ENCODE measurements around the gene COL4A2. TPM values are rescaled to one million over a fixed set of nuclear protein-coding genes. Genes with fewer than 3 reads are reported as not detected.

The COL4A2 gene
- total RNA-seq, 1 donor from 2014 or later: 1,414 TPM

DNA sequence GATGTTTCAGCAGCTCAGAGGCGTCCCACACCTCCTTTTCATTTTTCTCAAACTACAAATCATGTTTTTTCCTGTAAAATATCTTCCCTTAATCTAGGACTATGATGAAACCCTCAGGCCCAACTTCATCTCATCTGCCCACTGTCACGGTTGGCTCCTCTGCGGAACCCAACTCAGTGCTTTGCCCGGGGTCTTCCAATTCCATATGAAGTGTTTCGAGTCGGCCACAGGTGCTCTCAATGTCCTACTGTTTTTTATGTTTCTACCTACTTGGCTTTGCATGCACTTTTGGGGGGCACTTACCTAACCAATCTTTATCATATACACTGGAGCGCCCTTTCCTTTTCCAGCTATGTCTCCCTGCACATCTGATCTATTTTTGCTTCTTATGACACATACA, 28.2 kb upstream of the COL4A2 start:
- no peaks in the 10 kb centered on the region for H3K9me3 Mint-ChIP-seq (ENCODE audit: unreplicated experiment)
- no peaks in the 10 kb centered on the region for H3K27me3 Mint-ChIP-seq (ENCODE audit: low read depth, unreplicated experiment)
- Histone ChIP-seq H3K9ac (ENCODE audit: low read length) (no peak overlapping the region), H3K4me1 (ENCODE audit: insufficient read depth, low read length) (peaks cover 12% of the 10 kb centered on the region), H3K27me3 (ENCODE audit: insufficient read depth, low read length) (no peaks in the 10 kb centered on the region), H3K79me2 (ENCODE audit: insufficient read depth, low read length) (peaks cover 100% of the 10 kb centered on the region), H3K27ac (ENCODE audit: low read depth, low read length) (no peak overlapping the region), H3K9me3 (ENCODE audit: insufficient read depth, low read depth, low read length) (no peaks in the 10 kb centered on the region), H4K20me1 (ENCODE audit: insufficient read depth, low read length) (peaks cover 100% of the 10 kb centered on the region), H3K4me2 (ENCODE audit: low read length) (no peak overlapping the region), H3K4me3 (ENCODE audit: insufficient read depth, low read depth, low read length) (no peak overlapping the region), H3K36me3 (ENCODE audit: insufficient read depth, low read length) (peaks cover 20% of the 10 kb centered on the region), H2AFZ (ENCODE audit: low read depth, low read length) (no peak overlapping the region)
- H3K4me1 Mint-ChIP-seq (ENCODE audit: low read depth, unreplicated experiment): peaks cover 60% of the 10 kb centered on the region
- no peak overlapping the region for H3K4me3 Mint-ChIP-seq (ENCODE audit: unreplicated experiment)
- no peak for DNase-seq (ENCODE audit: low read depth)
- H3K27ac Mint-ChIP-seq (ENCODE audit: unreplicated experiment): no peak overlapping the region
- no peak for FAIRE-seq
- TF ChIP-seq, protein P1, sequence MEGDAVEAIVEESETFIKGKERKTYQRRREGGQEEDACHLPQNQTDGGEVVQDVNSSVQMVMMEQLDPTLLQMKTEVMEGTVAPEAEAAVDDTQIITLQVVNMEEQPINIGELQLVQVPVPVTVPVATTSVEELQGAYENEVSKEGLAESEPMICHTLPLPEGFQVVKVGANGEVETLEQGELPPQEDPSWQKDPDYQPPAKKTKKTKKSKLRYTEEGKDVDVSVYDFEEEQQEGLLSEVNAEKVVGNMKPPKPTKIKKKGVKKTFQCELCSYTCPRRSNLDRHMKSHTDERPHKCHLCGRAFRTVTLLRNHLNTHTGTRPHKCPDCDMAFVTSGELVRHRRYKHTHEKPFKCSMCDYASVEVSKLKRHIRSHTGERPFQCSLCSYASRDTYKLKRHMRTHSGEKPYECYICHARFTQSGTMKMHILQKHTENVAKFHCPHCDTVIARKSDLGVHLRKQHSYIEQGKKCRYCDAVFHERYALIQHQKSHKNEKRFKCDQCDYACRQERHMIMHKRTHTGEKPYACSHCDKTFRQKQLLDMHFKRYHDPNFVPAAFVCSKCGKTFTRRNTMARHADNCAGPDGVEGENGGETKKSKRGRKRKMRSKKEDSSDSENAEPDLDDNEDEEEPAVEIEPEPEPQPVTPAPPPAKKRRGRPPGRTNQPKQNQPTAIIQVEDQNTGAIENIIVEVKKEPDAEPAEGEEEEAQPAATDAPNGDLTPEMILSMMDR (IDR thresholded peaks at IDR 0.05; ENCODE audit: insufficient read depth, low read depth, low read length): no peak
- TF ChIP-seq EZH2 (IDR thresholded peaks at IDR 0.05; ENCODE audit: insufficient read depth, low read length): no peak
- H3K36me3 Mint-ChIP-seq (ENCODE audit: low read depth, unreplicated experiment): peaks cover 34% of the 10 kb centered on the region

DNA sequence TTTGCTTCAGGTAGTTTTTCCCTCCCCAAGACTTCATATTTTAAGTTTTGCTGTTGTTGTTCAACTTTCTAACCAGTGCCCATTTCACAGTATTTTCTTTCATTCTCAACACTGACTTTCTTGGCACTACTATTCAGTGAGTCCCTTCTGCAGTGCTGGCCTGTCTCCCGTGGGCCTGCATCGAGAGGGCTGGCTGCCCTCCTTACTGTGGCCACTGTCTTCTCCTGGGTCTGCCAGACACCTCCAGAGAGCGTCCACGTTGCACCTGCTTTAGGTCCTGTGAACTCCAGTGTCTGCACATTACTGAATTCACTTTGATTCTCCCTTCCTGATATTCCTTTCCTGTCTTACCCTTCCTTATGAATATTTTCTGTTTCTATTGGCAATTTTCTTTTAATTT, 27.4 kb upstream of the COL4A2 start:
- FAIRE-seq (no peak), DNase-seq (ENCODE audit: low read depth) (no peak)
- Mint-ChIP-seq H3K27me3 (ENCODE audit: low read depth, unreplicated experiment) (no peaks in the 10 kb centered on the region), H3K36me3 (ENCODE audit: low read depth, unreplicated experiment) (peaks cover 32% of the 10 kb centered on the region), H3K4me1 (ENCODE audit: low read depth, unreplicated experiment) (peaks cover 64% of the 10 kb centered on the region), H3K27ac (ENCODE audit: unreplicated experiment) (no peak overlapping the region), H3K4me3 (ENCODE audit: unreplicated experiment) (peak overlapping the region; percentile 8), H3K9me3 (ENCODE audit: unreplicated experiment) (no peaks in the 10 kb centered on the region)
- Histone ChIP-seq H3K9ac (ENCODE audit: low read length) (no peak overlapping the region), H3K4me3 (ENCODE audit: insufficient read depth, low read depth, low read length) (no peak overlapping the region), H2AFZ (ENCODE audit: low read depth, low read length) (no peak overlapping the region), H3K79me2 (ENCODE audit: insufficient read depth, low read length) (peaks cover 100% of the 10 kb centered on the region), H3K4me2 (ENCODE audit: low read length) (no peak overlapping the region), H4K20me1 (ENCODE audit: insufficient read depth, low read length) (peaks cover 100% of the 10 kb centered on the region), H3K36me3 (ENCODE audit: insufficient read depth, low read length) (peaks cover 21% of the 10 kb centered on the region), H3K27me3 (ENCODE audit: insufficient read depth, low read length) (no peaks in the 10 kb centered on the region), H3K4me1 (ENCODE audit: insufficient read depth, low read length) (peaks cover 19% of the 10 kb centered on the region), H3K27ac (ENCODE audit: low read depth, low read length) (no peak overlapping the region), H3K9me3 (ENCODE audit: insufficient read depth, low read depth, low read length) (no peaks in the 10 kb centered on the region)
- no peak for TF ChIP-seq EZH2 (IDR thresholded peaks at IDR 0.05; ENCODE audit: insufficient read depth, low read length)
- TF ChIP-seq, protein P1 (IDR thresholded peaks at IDR 0.05; ENCODE audit: insufficient read depth, low read depth, low read length): no peak

DNA sequence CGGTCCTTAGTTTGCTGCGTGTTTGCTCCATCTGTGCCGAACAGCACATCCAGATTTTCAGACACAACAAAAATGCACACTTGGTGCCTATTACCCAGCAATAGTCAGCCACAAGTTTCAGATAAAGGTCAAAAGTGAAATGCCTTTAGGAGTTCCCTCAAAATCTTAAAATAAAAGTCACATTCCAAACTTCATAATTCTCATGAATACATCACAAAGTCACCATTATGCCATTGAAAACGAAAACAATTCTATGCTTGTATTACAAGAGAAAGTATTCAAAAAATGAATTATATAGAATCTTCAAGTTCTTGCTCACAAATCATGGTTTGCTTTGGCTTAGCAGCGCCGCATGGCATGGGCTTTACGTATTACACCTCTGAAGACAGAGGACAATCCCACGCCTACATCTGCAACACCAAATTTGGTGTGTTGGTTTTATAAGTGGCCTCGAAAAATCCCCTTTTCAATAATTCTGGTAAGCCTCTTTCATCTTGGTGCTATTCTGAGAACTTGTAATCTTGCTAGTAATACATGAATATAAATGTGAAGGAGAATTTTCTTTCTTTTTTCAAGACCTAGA, 26.8 kb upstream of the COL4A2 start:
- Histone ChIP-seq H3K36me3 (ENCODE audit: insufficient read depth, low read length) (peaks cover 24% of the 10 kb centered on the region), H3K4me2 (ENCODE audit: low read length) (no peak overlapping the region), H3K79me2 (ENCODE audit: insufficient read depth, low read length) (peaks cover 100% of the 10 kb centered on the region), H3K27ac (ENCODE audit: low read depth, low read length) (no peak overlapping the region), H4K20me1 (ENCODE audit: insufficient read depth, low read length) (peaks cover 100% of the 10 kb centered on the region), H3K9ac (ENCODE audit: low read length) (no peak overlapping the region), H3K27me3 (ENCODE audit: insufficient read depth, low read length) (no peaks in the 10 kb centered on the region), H2AFZ (ENCODE audit: low read depth, low read length) (no peak overlapping the region), H3K9me3 (ENCODE audit: insufficient read depth, low read depth, low read length) (no peaks in the 10 kb centered on the region), H3K4me3 (ENCODE audit: insufficient read depth, low read depth, low read length) (no peak overlapping the region), H3K4me1 (ENCODE audit: insufficient read depth, low read length) (peaks cover 24% of the 10 kb centered on the region)
- no peak for FAIRE-seq
- no peak for DNase-seq (ENCODE audit: low read depth)
- H3K4me1 Mint-ChIP-seq (ENCODE audit: low read depth, unreplicated experiment): peaks cover 66% of the 10 kb centered on the region
- H3K36me3 Mint-ChIP-seq (ENCODE audit: low read depth, unreplicated experiment): peaks cover 38% of the 10 kb centered on the region
- H3K9me3 Mint-ChIP-seq (ENCODE audit: unreplicated experiment): no peaks in the 10 kb centered on the region
- H3K27me3 Mint-ChIP-seq (ENCODE audit: low read depth, unreplicated experiment): no peaks in the 10 kb centered on the region
- TF ChIP-seq, protein P1 (IDR thresholded peaks at IDR 0.05; ENCODE audit: insufficient read depth, low read depth, low read length): no peak
- TF ChIP-seq EZH2 (IDR thresholded peaks at IDR 0.05; ENCODE audit: insufficient read depth, low read length): no peak
- no peak overlapping the region for H3K27ac Mint-ChIP-seq (ENCODE audit: unreplicated experiment)
- H3K4me3 Mint-ChIP-seq (ENCODE audit: unreplicated experiment): no peak overlapping the region

Data from astrocyte (in vitro differentiated cells and primary cell).